Left colon (tissue), 2 donors: ENCODE data around the gene ADRA2B. TPM values are rescaled to one million over a fixed set of nuclear protein-coding genes. Genes with fewer than 3 reads are reported as not detected.

Source experiments
- ATAC-seq: fragments of 200-7000 bp; cut with Tn5 transposase; one replicate; pipeline ENCODE4 v1.9.1; 2020; ENCODE audit warnings: mild to moderate bottlenecking, moderate library complexity
- DNase-seq, 2 donors: peaks; one replicate each; pipeline ENCODE4 v3.0.0-alpha.2; 2020
- intact Hi-C, 2 donors: fragments of 100-400 bp; cut with DNase I in 1 of 2; cut with micrococcal nuclease in 1 of 2; formaldehyde crosslinking; loops; one replicate each; pipeline versions ENCODE4 v1.11.2 to v1.14.0; 2022; cut with DNase I, micrococcal nuclease
- total RNA-seq, 2 donors: library from RNA; stranded (reverse); fragmentation: NEBNext Ultra II Directional; extraction: Animal tissue kit (Norgen Biotek cat#: 25700); gene quantifications; one replicate each; pipeline ENCODE4 v1.2.1, GENCODE V29; 2021
- donor health status: DM: no; HTN: no; CAD: no.
- donor health status: DM: yes; HTN: yes; CAD: no.

ADRA2B gene
- total RNA-seq, 2 donors from 2014 or later, result 0.12 to 0.84 TPM

DNA sequence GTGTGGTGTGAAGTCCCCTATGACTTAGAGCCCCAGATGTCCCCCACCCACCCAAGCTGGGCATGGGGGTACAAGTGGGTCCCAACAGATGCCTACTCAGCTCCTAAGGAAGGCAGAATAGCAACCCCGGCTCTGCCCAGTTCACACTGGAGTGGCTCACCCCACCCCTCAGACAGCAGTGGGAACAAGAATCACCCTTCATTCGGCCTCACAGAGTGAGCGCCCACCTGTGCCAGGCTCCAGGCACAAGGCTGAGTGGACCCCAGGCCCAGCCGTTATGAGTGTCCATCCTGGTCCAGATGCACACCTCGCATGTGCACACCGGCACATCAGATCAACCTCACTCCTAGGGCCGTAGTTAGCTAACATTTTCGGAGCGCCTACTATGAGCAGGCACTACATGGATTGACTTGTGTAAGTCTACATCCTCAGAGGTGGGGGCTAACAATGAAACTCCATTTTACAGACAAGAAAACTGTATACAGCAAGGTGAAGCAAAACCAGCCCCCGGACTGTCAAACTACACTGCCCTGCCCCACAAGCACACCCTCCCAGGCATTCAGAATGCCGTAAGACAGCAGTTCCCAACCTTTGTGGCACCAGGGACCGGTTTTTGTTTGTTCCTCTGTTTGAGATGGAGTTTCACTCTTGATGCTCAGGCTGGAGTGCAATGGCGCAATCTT is 24.7 kb upstream of the ADRA2B start:
- DNase-seq (no peak), ATAC-seq (no peak)
- intact Hi-C loops, result no loop called here

DNA sequence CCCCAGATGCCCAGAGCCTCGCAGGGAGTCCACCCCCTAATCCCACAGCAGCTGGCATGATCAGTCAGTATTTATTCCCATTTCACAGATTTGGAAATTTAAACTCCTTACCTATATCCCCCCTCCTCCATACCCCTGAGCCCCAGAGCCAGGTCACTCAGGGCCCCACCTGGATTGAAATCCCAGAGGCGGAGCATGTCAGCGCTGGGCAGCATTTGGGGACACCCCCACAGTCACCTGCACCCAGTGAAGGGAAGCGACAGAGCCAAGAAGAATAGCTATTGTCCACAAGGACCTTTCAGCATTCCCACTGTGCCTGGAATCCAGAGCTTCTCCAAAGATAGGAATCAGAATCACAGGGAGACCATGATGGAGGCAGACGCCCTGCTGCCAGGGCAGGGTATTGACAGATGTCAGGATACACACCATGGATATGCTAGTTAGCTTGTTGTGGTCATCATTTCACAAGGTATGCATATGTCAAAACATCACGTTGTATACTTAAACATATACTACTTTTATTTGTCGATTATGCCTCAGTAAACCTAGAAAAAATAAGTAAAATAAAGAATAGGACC is 22.9 kb upstream of the ADRA2B start:
- ATAC-seq (no peak), DNase-seq (no peak)
- intact Hi-C loops, result no loop called here

DNA sequence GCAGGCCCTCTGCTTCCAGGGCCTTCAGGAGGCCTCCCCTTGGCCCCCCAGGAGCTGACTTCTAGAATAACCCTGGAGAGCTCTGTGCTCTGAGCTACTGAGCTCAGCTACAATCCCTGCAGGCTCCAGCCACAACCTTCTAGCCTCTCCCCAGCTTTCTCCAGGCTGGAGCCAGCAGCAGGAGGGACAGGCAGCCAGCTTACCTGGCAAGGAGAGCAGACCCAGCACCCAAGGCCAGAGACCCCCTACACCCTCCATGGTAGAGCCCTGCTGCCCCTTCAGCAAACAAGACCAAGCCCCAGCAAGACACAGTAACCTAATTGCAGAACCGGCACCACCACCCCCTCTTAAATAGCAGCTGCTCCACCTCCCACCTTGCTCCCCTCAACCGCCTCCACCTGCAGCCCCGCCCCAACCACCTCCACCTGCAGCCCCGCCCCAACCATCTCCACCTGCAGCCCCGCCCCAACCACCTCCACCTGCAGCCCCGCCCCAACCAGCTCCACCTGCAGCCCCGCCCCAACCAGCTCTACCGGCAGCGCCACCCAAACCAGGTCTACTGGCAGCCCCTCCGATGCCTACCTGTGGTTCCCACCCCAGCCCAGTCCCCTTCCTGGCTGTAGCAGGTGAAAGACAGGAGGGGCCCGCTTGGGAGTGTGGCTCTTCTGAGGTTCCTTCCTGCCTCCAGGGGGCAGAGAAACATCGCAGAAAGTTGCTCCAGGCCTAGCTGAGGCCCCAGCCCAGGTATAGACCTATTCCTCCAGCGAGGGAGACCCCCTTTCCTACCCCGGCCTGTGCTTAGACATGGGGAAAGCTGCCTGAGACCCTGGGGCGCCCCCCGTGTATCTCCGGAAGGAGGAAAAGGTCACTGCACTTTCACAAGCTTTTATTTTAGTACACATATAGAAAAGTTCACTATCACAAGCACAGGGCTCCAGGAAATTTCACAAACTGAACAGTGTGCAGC is 22.1 kb upstream of the ADRA2B start, which contains the start of gene ASTL:
TSS of gene ASTL (minus strand) at position 324 of the 967 bp plus-strand sequence. CDS start at position 258, 66 bp downstream.
- DNase-seq (peak; percentile 87 to 91), ATAC-seq (peak; percentile 89)
- intact Hi-C loops, result no loop called here

DNA sequence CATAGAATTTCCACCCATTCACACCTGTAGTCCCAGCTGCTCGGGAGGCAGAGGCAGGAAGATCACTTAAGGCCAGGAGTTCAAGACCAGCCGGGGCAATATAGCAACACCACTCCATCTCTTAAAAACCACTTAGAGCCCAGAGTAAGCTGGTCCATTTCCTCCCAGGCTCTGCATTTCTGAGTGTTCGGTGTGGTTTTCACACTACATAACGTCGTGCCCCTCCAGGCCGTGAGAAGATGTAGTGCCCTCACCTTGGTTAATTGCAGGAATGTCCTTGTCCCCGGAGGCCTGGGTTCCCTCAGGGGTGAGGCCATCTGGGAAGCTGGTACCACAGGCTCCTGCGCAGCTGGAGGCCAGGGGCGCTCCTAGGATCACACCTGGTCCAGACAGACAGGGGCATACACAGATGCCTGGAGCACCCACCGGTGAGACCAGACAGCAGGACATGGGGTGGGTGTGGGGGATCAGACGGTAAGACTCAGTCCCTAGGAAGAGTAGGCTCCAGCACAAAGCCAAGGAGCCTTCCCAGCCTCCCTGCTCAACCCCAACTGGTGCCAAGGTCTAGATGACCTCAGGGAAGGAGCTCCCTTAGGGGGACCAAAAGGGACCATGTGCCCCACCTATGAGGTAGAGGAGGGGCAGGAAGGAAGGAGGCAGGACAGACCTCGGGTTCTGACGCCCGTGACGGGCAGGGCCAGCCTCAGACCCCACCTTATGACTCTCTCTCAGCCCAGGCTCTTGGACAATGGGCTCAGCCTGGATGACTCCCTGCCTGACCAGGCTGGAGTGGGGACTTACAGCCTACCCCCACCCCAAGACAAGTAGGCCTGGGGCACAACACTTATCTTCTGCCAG is 21.2 kb upstream of the ADRA2B start:
- DNase-seq, result no peak
- ATAC-seq, result peak; percentile 8
- intact Hi-C loops, result no loop called here

DNA sequence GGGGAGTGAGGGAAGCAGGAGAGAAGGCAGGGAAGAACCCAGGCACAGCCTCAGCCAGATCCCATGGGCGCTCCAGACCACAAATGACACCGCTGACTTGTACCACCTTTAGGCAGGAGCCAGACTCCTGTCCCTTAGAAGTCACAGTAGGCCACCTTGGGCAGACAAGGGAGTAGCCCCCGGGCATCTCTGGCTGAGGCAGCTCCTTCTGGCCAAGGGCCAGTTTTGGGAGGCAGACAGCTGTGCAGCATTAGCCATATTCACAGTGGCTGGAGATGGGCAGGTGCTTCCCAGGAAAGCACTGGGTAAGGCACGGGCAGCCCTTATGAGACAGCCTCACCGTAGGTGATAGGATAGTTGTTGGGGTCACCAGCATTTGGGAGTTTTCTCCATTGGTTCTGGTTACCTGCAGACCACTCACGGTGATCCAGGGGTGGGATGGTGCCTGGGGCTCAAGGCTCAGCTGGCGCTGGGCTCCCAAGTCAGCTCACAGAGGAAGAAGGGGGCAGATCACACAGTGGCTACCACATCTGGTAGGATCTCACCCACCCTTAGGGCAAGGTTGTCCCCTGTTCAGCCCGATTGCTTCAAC is 19.9 kb upstream of the ADRA2B start:
- ATAC-seq (no peak), DNase-seq (no peak)
- intact Hi-C loops, result no loop called here

DNA sequence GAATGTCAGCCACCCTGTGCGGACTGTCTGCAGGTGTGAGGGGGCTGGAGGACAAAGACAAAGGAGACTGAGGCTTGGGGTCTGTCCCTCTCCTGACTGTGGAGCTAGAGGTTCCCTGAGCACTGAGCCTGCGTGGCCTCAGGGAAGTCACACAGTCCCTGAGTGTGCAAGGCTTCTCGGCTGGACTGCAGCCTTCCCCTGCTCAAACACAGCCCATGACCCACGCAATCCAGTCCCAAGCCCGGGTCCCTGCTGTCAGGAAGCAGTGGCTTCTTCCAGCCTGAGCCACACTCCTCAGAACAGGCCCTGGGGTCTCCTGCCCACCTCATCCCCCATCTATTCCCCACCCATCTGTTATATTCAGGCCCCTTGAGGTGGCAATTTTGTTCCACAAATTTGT is 19.2 kb upstream of the ADRA2B start:
- no peak for DNase-seq
- ATAC-seq, result no peak
- intact Hi-C loops, result no loop called here

DNA sequence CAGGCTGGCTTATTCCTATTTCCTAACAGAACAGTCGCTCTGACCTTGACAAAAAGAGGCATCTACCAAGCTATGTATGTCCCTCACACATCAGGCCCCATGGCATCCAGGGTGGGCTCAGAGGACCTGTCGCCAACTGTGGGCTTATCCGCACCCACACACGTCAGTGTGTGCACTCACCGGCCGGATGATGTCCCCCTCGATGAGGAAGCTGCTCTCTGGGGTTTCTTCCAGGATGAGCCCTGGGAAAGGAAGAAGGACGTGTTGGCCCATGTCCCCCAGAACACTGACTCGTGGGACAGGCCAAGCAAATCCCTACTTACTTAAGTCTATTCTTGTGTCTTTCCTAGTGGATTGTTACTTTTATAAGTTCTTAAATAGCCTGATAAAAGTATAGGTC is 18.8 kb upstream of the ADRA2B start:
- no peak for DNase-seq
- no peak for ATAC-seq
- intact Hi-C loops, result no loop called here

DNA sequence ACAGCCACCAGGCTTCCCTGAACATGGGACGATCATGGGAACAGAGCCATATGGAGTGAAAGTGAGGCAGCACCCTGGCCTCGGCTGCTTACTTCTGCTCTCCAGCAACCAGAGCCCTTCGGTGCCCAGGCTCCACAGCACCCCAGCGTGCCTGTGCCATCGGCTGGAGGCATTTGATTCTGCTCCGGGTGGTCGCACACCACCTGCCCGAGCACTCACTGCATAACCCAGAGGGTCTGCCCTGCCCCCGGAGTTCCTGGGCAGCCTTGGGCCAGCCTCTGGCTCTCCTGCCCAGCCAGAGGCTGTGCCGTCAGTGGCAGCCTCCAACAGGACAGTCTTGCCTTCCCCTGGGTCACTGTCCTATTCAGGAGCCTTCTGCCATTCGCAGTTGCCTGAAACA is 18.1 kb upstream of the ADRA2B start:
- ATAC-seq (no peak), DNase-seq (no peak)
- intact Hi-C loops, result no loop called here

DNA sequence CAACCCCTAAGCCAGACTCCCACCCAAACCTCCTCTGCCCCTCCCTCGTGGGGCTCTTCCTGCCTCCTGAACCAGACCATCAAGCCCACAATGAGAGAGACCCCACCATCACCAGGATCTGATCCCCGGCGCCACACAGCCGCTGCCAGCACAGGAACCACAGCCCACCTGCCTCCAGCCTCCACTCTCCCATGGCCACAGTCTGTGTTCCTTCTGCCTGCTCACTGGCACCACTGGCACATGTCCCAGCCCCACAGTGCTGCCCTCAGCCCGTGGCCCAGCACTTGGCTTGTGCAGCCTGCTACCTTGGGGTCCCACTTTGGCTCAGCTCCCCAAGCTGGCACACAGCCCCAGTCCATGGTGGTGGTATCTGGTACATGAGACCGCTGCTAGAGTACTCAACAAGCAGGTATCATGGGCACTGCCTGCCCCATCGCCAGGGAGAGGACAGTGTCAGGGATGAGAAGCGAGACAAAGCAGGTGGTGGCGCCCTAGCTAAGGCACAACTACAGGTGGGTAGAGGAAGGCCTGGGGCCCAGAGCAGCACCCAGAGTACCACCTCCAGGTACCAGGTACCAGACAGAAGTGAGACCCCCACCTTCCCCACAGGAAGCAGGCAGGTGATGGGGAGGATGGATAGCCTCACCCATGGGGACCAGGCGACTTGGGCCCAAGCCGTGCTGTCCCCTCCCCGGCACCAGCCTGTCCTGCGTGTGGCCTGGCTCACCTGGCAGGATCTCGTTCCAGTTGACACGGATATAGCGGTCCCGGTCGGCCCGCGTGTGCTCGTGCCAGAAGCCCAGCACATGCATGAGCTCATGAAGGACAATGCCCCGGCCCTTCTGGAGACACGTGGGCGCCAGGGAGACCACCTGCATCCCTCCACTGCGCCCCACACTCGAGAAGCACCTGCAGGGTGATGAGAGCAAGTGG is 15.7 kb upstream of the ADRA2B start:
- intact Hi-C loops, result no loop called here
- DNase-seq, result no peak

DNA sequence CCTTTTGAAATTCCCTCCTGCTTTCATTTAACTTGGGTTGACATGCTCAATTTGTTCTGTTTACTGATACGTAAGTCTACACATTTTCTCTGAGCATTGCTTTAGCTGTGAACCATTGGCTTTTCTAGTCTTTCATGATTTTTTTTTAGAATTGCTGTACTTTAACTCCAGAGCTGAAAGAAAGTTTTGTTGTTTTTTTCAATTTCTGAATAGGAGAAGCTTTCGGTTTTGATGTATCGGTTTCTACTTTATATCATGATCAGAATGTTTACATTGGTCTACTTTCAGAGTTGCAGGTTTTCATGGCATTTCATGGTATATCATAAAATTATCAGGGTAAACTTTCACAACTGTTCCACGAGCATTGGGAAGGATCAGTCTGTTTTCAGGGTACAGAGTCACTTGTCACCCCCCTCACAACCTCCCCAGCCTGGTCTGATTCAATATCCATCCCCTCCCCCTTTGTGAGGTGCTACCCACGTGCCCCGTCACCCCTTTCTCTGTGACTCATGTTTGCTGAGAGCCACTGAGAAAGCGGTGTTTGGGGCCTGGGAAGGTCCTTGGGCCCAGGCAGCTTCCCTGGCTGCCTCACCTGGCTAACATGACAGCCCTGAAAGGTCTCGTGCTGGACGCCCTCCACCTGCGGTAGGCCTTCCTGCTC is 14.9 kb upstream of the ADRA2B start:
- ATAC-seq (no peak), DNase-seq (no peak)
- intact Hi-C loops, result no loop called here

More for the DNA sequence above, 15.7 kb upstream of the ADRA2B start:
- no peak for ATAC-seq

DNA sequence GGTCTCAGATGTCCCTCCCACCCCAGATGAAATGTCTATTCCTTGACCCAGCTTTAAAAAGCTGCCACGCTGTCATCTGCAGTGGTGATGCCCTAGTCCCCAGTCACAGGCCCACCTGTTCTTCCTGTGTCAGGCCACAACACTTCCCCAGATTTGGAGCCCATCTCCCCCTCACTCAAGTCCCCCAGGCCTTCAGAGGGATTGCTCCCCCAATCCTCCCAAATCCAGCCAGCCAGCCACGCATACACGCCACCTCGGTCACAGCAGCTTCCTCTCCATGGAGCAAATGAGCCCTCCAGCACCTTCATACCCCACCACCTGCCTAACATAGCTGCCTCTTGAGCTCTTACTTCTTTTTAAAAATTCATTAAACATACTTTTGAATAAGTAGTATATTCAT is 14.1 kb upstream of the ADRA2B start:
- intact Hi-C loops, result no loop called here
- DNase-seq (no peak), ATAC-seq (no peak)

DNA sequence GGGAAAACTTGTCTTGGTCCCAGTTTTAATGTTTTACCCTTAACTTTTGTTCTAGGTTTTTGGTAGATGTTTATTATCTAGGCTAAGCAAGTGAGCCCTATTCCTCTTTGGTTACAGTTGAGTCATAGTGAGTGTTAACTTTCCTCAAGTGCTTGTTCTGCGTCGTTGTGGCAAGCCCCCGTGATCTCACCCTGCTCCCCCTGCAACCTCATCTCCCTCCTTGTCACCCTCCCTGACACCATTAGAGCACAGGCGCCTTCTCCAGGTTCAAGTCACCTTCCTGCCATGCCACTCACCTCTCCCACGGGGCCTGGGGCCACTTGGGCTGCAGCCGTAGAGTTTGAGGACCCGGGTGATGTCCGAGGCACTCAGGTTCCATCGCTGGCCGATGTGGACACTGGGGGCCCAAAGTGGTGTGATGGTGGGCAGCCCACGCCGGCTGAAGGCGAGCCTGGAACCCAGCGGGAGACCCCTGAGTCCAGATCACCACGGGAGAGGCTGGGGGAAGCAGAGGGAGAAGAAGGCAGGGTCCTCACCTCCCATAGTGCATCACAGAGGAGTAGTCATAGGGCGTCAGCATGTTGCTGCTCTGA is 13.3 kb upstream of the ADRA2B start:
- ATAC-seq (no peak), DNase-seq (no peak)
- intact Hi-C loops, result no loop called here

DNA sequence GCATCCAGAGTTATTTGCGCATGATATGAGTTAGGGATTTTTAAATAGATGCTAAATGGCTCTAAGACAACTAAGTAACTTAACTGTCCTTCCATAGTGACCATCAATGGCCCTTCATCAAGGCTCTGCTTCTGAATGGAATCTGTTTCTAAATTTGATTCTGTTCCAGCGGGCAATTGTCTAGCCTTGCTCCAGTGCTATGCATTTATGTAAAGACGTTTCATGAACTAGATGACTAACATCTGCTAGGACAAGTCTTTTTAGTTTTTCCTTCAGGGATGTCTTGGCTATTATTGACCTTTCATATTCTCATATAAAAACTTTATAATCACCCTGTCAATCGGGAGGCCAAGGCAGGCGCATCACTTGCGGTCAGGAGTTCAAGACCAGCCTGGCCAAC is 12.1 kb upstream of the ADRA2B start:
- no peak for ATAC-seq
- DNase-seq, result no peak
- intact Hi-C loops, result no loop called here

DNA sequence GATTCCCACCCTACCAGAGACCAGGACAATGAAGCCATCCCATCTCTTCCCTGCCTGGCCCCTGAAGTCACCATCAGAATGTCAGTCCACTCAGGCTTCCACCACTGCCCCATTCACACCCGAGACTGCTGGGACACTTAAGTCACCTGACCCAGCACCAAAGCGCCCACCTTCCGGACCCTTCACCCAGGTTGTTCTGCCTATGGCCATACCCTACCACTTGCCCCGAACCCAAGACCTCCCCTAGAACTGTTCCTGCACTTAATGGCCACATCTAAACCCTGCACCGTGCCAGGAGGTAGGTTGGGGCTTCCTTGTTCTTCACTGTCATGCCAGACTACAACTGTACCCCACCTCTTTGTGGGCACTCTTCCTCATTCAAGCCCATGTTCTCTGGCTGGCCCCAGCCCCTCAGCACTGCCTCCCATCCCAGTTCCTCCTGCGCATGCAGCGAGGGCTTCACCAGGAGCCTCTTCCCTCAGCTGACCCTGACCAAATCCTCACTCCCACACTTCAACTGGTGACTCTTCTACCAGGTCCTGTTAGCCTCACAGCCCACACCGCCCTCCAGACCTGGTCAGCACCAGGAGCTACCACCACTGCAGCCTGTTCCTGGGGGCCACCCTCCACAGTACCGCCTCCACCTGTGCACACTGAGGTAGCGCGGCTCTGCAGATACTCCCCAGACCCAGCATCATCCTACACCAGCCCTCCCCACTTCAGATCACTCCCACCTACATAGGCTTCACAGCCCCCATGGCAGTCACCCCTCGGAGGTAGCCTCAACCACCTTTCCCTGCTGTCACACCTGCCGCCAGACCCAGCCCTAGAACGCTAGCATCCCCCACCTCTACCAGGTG is 8.3 kb upstream of the ADRA2B start:
- DNase-seq, result no peak
- ATAC-seq, result no peak
- intact Hi-C loops, result no loop called here

DNA sequence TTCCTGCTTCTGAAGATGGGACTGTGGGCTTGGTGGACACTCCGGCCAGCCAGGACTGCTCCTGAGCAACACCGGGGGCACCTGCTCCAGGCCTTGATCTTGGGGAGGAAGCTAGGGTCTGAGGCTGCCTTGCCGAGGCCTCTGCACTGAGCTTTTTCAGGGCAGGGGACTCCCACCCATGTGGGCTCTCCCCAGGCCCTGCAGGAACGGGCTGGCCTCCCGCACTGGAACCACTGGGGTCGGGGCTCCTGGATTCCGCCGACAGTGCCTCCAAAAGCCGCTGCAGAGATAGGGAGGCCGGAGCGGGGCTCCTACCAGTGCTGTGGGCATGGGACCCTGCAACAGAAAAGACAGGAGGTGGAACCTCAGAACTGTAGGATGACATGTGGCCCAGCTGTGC is 7.6 kb upstream of the ADRA2B start:
- no peak for DNase-seq
- intact Hi-C loops, result no loop called here
- ATAC-seq, result no peak

DNA sequence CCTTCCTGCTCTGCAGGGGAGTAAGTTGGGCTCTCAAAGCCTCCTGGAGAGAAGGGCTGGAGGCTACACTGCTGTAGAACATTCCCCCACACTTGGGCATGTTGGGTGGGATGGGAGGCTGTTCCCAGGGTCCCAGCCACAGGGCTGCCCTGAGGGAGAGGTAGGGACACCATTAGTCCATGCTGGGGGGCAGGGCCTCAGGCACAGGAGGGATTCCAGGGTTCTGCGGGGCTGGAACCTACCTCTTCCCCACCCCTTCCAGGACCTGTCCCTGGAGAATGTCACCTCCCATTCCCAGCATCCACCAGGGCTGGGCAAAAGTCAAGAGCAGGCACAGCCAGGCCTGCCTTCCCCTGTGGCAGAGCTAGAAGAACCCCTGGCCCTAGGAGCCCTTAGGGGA is 6.9 kb upstream of the ADRA2B start:
- intact Hi-C loops, result no loop called here
- ATAC-seq (no peak), DNase-seq (no peak)
